Measurements from ENCODE around the gene SNAP47.

SNAP47 gene

GRCh38 chr1:227763246-227764018, 28.2 kb downstream of the SNAP47 start:
- ATAC-seq, result no peak
- TF ChIP-seq CSDC2 (CRISPR knock-in tag; IDR thresholded peaks at IDR 0.05) (no peak), ESRRG (CRISPR knock-in tag; IDR thresholded peaks at IDR 0.05) (no peak), ZNF8 (CRISPR knock-in tag; IDR thresholded peaks at IDR 0.05) (no peak), ZFP30 (CRISPR knock-in tag; IDR thresholded peaks at IDR 0.05) (no peak), ISL1 (CRISPR knock-in tag; IDR thresholded peaks at IDR 0.05) (no peak), PATZ1 (CRISPR knock-in tag; IDR thresholded peaks at IDR 0.05; ENCODE audit: borderline replicate concordance) (no peak)
- TF ChIP-seq, protein P1, sequence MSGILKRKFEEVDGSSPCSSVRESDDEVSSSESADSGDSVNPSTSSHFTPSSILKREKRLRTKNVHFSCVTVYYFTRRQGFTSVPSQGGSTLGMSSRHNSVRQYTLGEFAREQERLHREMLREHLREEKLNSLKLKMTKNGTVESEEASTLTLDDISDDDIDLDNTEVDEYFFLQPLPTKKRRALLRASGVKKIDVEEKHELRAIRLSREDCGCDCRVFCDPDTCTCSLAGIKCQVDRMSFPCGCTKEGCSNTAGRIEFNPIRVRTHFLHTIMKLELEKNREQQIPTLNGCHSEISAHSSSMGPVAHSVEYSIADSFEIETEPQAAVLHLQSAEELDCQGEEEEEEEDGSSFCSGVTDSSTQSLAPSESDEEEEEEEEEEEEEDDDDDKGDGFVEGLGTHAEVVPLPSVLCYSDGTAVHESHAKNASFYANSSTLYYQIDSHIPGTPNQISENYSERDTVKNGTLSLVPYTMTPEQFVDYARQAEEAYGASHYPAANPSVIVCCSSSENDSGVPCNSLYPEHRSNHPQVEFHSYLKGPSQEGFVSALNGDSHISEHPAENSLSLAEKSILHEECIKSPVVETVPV (CRISPR knock-in tag; IDR thresholded peaks at IDR 0.05), result no peak

GRCh38 chr1:227764019-227764391, 28.8 kb downstream of the SNAP47 start:
- TF ChIP-seq BACH2 (CRISPR knock-in tag; IDR thresholded peaks at IDR 0.05; ENCODE audit: borderline replicate concordance) (no peak), POU6F1 (CRISPR knock-in tag; IDR thresholded peaks at IDR 0.05; ENCODE audit: borderline replicate concordance, low read depth) (no peak), ZNF565 (CRISPR knock-in tag; conservative IDR thresholded peaks at IDR 0.05; ENCODE audit: low read depth) (no peak), ZFP3 (CRISPR knock-in tag; IDR thresholded peaks at IDR 0.05) (no peak)
- no peak for ATAC-seq

GRCh38 chr1:227765261-227766014, 30.2 kb downstream of the SNAP47 start:
- no peak for ATAC-seq
- TF ChIP-seq ZNF70 (CRISPR knock-in tag; IDR thresholded peaks at IDR 0.05), result no peak
- TF ChIP-seq ZFP3 (CRISPR knock-in tag; IDR thresholded peaks at IDR 0.05), result no peak

- peak; percentile 42 for ATAC-seq
- TF ChIP-seq RARB (CRISPR knock-in tag; IDR thresholded peaks at IDR 0.05) (no peak), TSHZ2 (CRISPR knock-in tag; IDR thresholded peaks at IDR 0.05) (no peak), PATZ1 (CRISPR knock-in tag; IDR thresholded peaks at IDR 0.05; ENCODE audit: borderline replicate concordance) (no peak), ZNF565 (CRISPR knock-in tag; conservative IDR thresholded peaks at IDR 0.05; ENCODE audit: low read depth) (no peak), SNAI2 (CRISPR knock-in tag; IDR thresholded peaks at IDR 0.05) (no peak), PPARA (CRISPR knock-in tag; IDR thresholded peaks at IDR 0.05; ENCODE audit: borderline replicate concordance) (no peak), ISL1 (CRISPR knock-in tag; IDR thresholded peaks at IDR 0.05) (no peak), TOX (CRISPR knock-in tag; IDR thresholded peaks at IDR 0.05; ENCODE audit: borderline replicate concordance) (no peak), CREB5 (CRISPR knock-in tag; IDR thresholded peaks at IDR 0.05; ENCODE audit: low read depth) (no peak), BACH2 (CRISPR knock-in tag; IDR thresholded peaks at IDR 0.05; ENCODE audit: borderline replicate concordance) (no peak), ZNF70 (CRISPR knock-in tag; IDR thresholded peaks at IDR 0.05) (no peak), ESRRG (CRISPR knock-in tag; IDR thresholded peaks at IDR 0.05) (no peak), POU6F1 (CRISPR knock-in tag; IDR thresholded peaks at IDR 0.05; ENCODE audit: borderline replicate concordance, low read depth) (no peak)
Measured at GRCh38 chr1:227766015-227766634, 30.9 kb downstream of the SNAP47 start.

Measured in SK-N-SH treated with all-trans-retinoic acid at 6 μM for 48 hours (cell line).